ENCODE measurements around the gene RPS13. TPM values are rescaled to one million over a fixed set of nuclear protein-coding genes. Genes with fewer than 3 reads are reported as not detected.

RPS13 gene
- total RNA-seq, 2 donors from 2014 or later, result 970 to 1,088 TPM

DNA sequence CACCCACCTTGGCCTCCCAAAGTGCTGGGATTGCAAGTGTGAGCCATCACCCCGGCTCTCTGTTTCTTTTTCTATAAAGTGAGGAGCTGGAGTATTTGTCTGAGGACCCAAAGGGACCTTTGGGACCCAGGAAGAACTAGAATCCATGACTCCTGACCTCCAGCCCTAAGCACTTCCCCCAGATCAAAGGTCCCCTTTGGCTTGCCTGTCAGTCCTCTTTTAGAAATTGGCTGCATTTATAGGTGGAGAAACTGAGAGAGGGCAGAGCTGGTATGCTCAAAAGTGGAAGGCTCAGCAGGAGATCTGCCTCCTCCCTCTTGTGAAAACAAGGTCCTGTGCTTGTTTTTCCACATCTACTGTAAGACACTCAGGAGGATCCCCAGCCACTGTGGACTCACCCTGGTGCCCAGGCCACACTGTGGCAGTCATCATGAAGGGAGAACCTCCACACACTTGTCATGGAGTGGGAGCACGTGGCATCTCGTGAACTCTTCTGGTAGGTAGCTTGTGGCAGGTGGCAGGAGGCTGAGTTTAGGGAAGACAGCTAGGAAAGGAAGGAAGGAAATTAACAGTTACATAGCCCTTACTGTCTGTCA, 50.9 kb downstream of the RPS13 start:
- H3K27me3 Mint-ChIP-seq (ENCODE audit: insufficient read depth), result peaks cover 2% of the 10 kb centered on the region
- H3K4me3 Mint-ChIP-seq, result no peak overlapping the region
- WGBS, 2 experiments (ENCODE audit: insufficient coverage in 1 of 2, insufficient read length in 1 of 2), result 88 to 89% methylated on average over 3 of the region's 3 CpGs
- Histone ChIP-seq H3K9ac (ENCODE audit: extremely low read depth, low read length, poor library complexity, severe bottlenecking) (no peak overlapping the region), H3K27ac (ENCODE audit: low read depth, low read length) (no peak overlapping the region), H3K27me3 (ENCODE audit: control insufficient read depth, insufficient read depth, low read length, poor library complexity, severe bottlenecking) (no peaks in the 10 kb centered on the region), H3K9me3 (ENCODE audit: control insufficient read depth, low read length) (no peaks in the 10 kb centered on the region), H3K36me3 (ENCODE audit: control insufficient read depth, insufficient read depth, low read length) (no peaks in the 10 kb centered on the region), H3K4me1 (ENCODE audit: control insufficient read depth, insufficient read depth, low read length) (no peaks in the 10 kb centered on the region), H3K4me3 (ENCODE audit: low read length) (no peak overlapping the region)
- H3K9me3 Mint-ChIP-seq, result peaks cover 5% of the 10 kb centered on the region
- no peak overlapping the region for H3K27ac Mint-ChIP-seq
- H3K4me1 Mint-ChIP-seq, result peaks cover 2% of the 10 kb centered on the region
- no peak for DNase-seq
- no peaks in the 10 kb centered on the region for H3K36me3 Mint-ChIP-seq (ENCODE audit: low read depth)
- TF ChIP-seq, protein P1, sequence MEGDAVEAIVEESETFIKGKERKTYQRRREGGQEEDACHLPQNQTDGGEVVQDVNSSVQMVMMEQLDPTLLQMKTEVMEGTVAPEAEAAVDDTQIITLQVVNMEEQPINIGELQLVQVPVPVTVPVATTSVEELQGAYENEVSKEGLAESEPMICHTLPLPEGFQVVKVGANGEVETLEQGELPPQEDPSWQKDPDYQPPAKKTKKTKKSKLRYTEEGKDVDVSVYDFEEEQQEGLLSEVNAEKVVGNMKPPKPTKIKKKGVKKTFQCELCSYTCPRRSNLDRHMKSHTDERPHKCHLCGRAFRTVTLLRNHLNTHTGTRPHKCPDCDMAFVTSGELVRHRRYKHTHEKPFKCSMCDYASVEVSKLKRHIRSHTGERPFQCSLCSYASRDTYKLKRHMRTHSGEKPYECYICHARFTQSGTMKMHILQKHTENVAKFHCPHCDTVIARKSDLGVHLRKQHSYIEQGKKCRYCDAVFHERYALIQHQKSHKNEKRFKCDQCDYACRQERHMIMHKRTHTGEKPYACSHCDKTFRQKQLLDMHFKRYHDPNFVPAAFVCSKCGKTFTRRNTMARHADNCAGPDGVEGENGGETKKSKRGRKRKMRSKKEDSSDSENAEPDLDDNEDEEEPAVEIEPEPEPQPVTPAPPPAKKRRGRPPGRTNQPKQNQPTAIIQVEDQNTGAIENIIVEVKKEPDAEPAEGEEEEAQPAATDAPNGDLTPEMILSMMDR (conservative IDR thresholded peaks at IDR 0.05), result no peak

DNA sequence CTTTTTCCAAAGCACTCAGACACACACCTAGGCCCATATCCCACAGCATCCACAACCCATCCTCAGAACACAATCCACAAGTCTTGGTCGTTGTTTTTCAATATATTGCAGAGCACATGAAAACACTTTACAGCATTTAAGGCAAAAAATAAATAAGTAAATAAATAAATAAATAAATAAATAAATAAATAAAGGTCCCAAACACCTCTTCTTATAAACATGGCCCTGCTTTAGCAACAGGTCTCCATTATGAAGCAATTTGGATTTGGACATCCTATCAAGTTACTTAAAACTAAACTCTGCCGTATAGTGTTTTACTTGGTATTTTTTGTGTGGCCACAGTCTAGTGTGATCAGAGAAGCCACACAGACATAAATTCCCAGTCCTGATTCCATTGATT, 52.5 kb downstream of the RPS13 start:
- TF ChIP-seq, protein P1 (conservative IDR thresholded peaks at IDR 0.05), result no peak
- H3K4me1 ChIP-seq (ENCODE audit: control insufficient read depth, insufficient read depth, low read length), result no peaks in the 10 kb centered on the region
- Mint-ChIP-seq H3K4me1 (peaks cover 2% of the 10 kb centered on the region), H3K36me3 (ENCODE audit: low read depth) (no peaks in the 10 kb centered on the region), H3K4me3 (no peak overlapping the region), H3K27me3 (ENCODE audit: insufficient read depth) (no peaks in the 10 kb centered on the region), H3K9me3 (peaks cover 3% of the 10 kb centered on the region), H3K27ac (no peak overlapping the region)
- no peaks in the 10 kb centered on the region for H3K36me3 ChIP-seq (ENCODE audit: control insufficient read depth, insufficient read depth, low read length)
- H3K9ac ChIP-seq (ENCODE audit: extremely low read depth, low read length, poor library complexity, severe bottlenecking), result no peak overlapping the region
- H3K27ac ChIP-seq (ENCODE audit: low read depth, low read length), result no peak overlapping the region
- WGBS, 2 experiments (ENCODE audit: insufficient coverage in 1 of 2, insufficient read length in 1 of 2), result 90% methylated on average over 2 of the region's 2 CpGs; no CpG with 5 or more reads in 1 of the 2 experiments
- H3K27me3 ChIP-seq (ENCODE audit: control insufficient read depth, insufficient read depth, low read length, poor library complexity, severe bottlenecking), result no peaks in the 10 kb centered on the region
- DNase-seq, result no peak
- H3K9me3 ChIP-seq (ENCODE audit: control insufficient read depth, low read length), result no peaks in the 10 kb centered on the region
- H3K4me3 ChIP-seq (ENCODE audit: low read length), result no peak overlapping the region

Other genes starting within 250 kb of the RPS13 start
- gene PLEKHA7, start 63.3 kb downstream of the RPS13 start, total RNA-seq, result 10 to 100 TPM; 17.5 to 21.9 TPM
- gene PIK3C2A, start 130.3 kb upstream of the RPS13 start, total RNA-seq, result 100 to 1,000 TPM; 108 to 109 TPM
- 10 to 100 TPM; 52.4 to 64.6 TPM for gene NUCB2, start 199.1 kb upstream of the RPS13 start, total RNA-seq

Data from endodermal cell (in vitro differentiated cells).